Osteoblast (primary cell): Measurements from ENCODE around the gene MTRFR. TPM values are rescaled to one million over a fixed set of nuclear protein-coding genes. Genes with fewer than 3 reads are reported as not detected.

Experiments
- DNase-seq: peaks from one replicate; pipeline ENCODE4 v3.0.0; 2011; ENCODE audit warnings: low spot score, mixed read lengths; ENCODE audit not compliant: insufficient read length; ENCODE audit errors: missing footprints
- H2AFZ ChIP-seq: 2 replicates; pipeline ENCODE4 v1.6.0; 2011; ENCODE audit warnings: mild to moderate bottlenecking, low read length
- H3K27ac ChIP-seq: 2 replicates; pipeline ENCODE4 v1.5.1; 2011; ENCODE audit warnings: mild to moderate bottlenecking, low read depth, low read length, moderate library complexity
- H3K27me3 ChIP-seq: 2 replicates; pipeline ENCODE4 v1.6.0; 2012; ENCODE audit warnings: mild to moderate bottlenecking, control low read depth, inconsistent platforms, low read length, moderate library complexity; ENCODE audit not compliant: insufficient read depth
- H3K36me3 ChIP-seq: 2 replicates; pipeline ENCODE4 v1.5.1; 2011; ENCODE audit warnings: mild to moderate bottlenecking, low read length, control low read depth, moderate library complexity; ENCODE audit not compliant: insufficient read depth
- H3K4me1 ChIP-seq: 2 replicates; pipeline ENCODE4 v1.5.1; 2011; ENCODE audit warnings: mild to moderate bottlenecking, low read length, control low read depth, moderate library complexity; ENCODE audit not compliant: insufficient read depth
- H3K4me2 ChIP-seq: 2 replicates; pipeline ENCODE4 v1.6.0; 2011; ENCODE audit warnings: mild to moderate bottlenecking, low read length; ENCODE audit not compliant: insufficient read depth
- H3K4me3 ChIP-seq: fragments of 200-600 bp; sonication (generic); 3 replicates; pipeline ENCODE4 v1.5.1; 2012; ENCODE audit warnings: mild to moderate bottlenecking, low read length, inconsistent platforms; ENCODE audit not compliant: insufficient read depth
- H3K79me2 ChIP-seq: 2 replicates; pipeline ENCODE4 v1.6.0; 2012; ENCODE audit warnings: mild to moderate bottlenecking, low read length, control low read depth, inconsistent platforms; ENCODE audit not compliant: insufficient read depth
- H3K9me3 ChIP-seq: 2 replicates; pipeline ENCODE4 v1.5.1; 2011; ENCODE audit warnings: low read depth, low read length, control low read depth
- H4K20me1 ChIP-seq: 2 replicates; pipeline ENCODE4 v1.6.0; 2012; ENCODE audit warnings: mild to moderate bottlenecking, low read length, control low read depth; ENCODE audit not compliant: insufficient read depth
- CTCF ChIP-seq: IDR thresholded peaks from 2 replicates; pipeline ENCODE4 v1.5.1; 2011; ENCODE audit warnings: mild to moderate bottlenecking, low read depth, low read length, moderate library complexity; ENCODE audit errors: extremely low read depth
- total RNA-seq: library from RNA; depleted of rRNA; stranded (reverse); fragments of >200 nt; gene quantifications from 2 replicates; pipeline ENCODE4 v1.2.3, GENCODE V29; 2012

Gene MTRFR
- total RNA-seq, 1 donor = 16.3 TPM

DNA sequence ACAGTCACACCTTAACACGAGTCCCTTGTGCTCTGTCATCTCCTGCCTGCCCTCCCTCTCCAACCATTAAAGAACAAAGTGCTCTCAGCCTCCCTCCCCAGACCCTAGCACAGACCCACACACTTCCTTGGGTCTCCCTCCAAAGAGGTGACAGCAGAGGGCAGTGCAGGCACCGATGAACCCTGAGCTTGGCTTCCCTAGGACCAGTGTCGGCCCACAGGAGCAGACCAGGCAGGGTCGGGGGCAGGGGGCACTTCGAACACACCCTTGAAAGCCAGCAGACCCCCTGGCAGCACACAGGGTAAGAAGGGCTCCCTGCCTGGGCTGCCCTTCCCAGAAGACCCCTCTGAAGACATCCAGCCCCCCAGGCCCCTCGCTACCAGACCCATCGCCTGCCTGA is 31.4 kb downstream of the MTRFR start:
- no peak overlapping the region for H3K27ac ChIP-seq
- no peak overlapping the region for H2AFZ ChIP-seq
- DNase-seq = peak; percentile 73
- peaks cover 76% of the 10 kb centered on the region for H3K79me2 ChIP-seq
- H4K20me1 ChIP-seq = peaks cover 48% of the 10 kb centered on the region
- H3K4me3 ChIP-seq = no peak overlapping the region
- TF ChIP-seq CTCF = peak; percentile 14
- no peaks in the 10 kb centered on the region for H3K27me3 ChIP-seq
- H3K9me3 ChIP-seq = no peaks in the 10 kb centered on the region
- H3K36me3 ChIP-seq = peaks cover 65% of the 10 kb centered on the region
- no peak overlapping the region for H3K4me2 ChIP-seq
- H3K4me1 ChIP-seq = peaks cover 6% of the 10 kb centered on the region

DNA sequence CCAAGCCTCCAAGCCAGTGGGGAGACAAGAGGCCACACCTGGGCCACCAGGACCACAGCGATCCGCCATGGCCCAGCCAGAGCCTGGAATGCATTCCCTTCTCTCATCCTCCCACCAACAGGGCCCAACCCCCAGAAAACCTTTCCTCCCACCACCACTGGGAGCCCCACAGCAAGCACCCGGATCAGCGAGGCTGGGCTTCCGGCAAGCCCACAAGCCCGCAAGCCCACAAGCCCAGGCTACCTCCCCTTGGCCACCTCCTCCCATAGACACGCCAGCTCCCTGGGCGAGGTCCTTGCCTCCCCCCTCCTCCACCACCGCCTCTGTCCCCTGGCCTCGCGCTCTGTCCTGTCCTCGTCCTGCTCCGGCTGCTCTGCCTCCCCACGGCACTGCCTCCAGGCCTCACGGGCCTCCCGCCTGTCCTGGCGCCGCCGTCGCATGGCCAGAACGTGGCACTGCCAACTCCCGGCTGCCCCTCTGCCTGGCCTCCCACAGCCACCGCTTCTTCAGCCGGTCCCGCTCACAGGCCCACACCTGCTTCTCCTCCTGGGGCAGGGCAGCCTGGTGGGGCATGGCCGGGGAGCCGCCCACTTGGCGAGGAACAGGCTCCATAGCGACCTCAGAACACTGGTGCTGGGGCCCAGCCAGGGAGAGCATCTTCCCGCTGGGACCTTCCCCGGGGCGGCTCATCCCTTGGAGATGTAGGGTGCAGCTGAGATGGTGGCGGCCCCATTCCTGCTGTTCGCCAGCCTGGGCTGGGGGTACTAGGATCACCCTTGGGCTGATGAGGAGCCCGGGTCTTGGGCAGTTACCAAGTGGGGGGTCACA is 32.8 kb downstream of the MTRFR start:
- peaks cover 11% of the 10 kb centered on the region for H3K4me1 ChIP-seq
- H3K27me3 ChIP-seq = no peaks in the 10 kb centered on the region
- no peak for TF ChIP-seq CTCF
- no peak overlapping the region for H3K4me2 ChIP-seq
- H3K36me3 ChIP-seq = peaks cover 50% of the 10 kb centered on the region
- DNase-seq = peak; percentile 60
- peaks cover 89% of the 10 kb centered on the region for H3K79me2 ChIP-seq
- H2AFZ ChIP-seq = no peak overlapping the region
- H4K20me1 ChIP-seq = peaks cover 48% of the 10 kb centered on the region
- no peak overlapping the region for H3K4me3 ChIP-seq
- no peak overlapping the region for H3K27ac ChIP-seq
- H3K9me3 ChIP-seq = no peaks in the 10 kb centered on the region

- Histone ChIP-seq H4K20me1 (peaks cover 47% of the 10 kb centered on the region), H2AFZ (no peak overlapping the region), H3K27ac (no peak overlapping the region)
Measured at GRCh38 chr12:123266679-123267277, 33.5 kb downstream of the MTRFR start.

More at GRCh38 chr12:123266679-123267277, 33.5 kb downstream of the MTRFR start:
- Histone ChIP-seq H3K36me3 (peaks cover 43% of the 10 kb centered on the region), H3K27me3 (no peaks in the 10 kb centered on the region), H3K4me3 (no peak overlapping the region), H3K79me2 (peaks cover 83% of the 10 kb centered on the region), H3K4me2 (no peak overlapping the region), H3K9me3 (no peaks in the 10 kb centered on the region), H3K4me1 (peaks cover 11% of the 10 kb centered on the region)
- no peak for TF ChIP-seq CTCF
- peak; percentile 61 for DNase-seq
